ENCODE measurements around the gene PC.

The PC gene

GRCh38 chr11:66861774-66862558, 96.2 kb downstream of the PC start:
- FAIRE-seq (no peak), DNase-seq (ENCODE audit: insufficient read length, low spot score) (no peak)
- TF ChIP-seq POLR2A (IDR thresholded peaks at IDR 0.05; ENCODE audit: low read depth, low read length): no peak

- DNase-seq (ENCODE audit: insufficient read length, low spot score) (no peak), FAIRE-seq (no peak)
- TF ChIP-seq POLR2A (IDR thresholded peaks at IDR 0.05; ENCODE audit: low read depth, low read length): no peak
These were observed 97.0 kb downstream of the PC start for GRCh38 chr11:66861038-66861773.

- TF ChIP-seq POLR2A (IDR thresholded peaks at IDR 0.05; ENCODE audit: low read depth, low read length): no peak
- DNase-seq (ENCODE audit: insufficient read length, low spot score) (no peak), FAIRE-seq (no peak)
These were observed 97.7 kb downstream of the PC start for GRCh38 chr11:66860449-66860831.

- FAIRE-seq (no peak), DNase-seq (ENCODE audit: insufficient read length, low spot score) (no peak)
- no peak for TF ChIP-seq POLR2A (IDR thresholded peaks at IDR 0.05; ENCODE audit: low read depth, low read length)
These were observed 98.3 kb downstream of the PC start for GRCh38 chr11:66859686-66860448.

GRCh38 chr11:66858939-66859685, 99.1 kb downstream of the PC start:
- no peak for TF ChIP-seq POLR2A (IDR thresholded peaks at IDR 0.05; ENCODE audit: low read depth, low read length)
- FAIRE-seq: no peak
- no peak for DNase-seq (ENCODE audit: insufficient read length, low spot score)

GRCh38 chr11:66858186-66858938, 99.8 kb downstream of the PC start:
- no peak for DNase-seq (ENCODE audit: insufficient read length, low spot score)
- TF ChIP-seq POLR2A (IDR thresholded peaks at IDR 0.05; ENCODE audit: low read depth, low read length): no peak
- no peak for FAIRE-seq

- DNase-seq (ENCODE audit: insufficient read length, low spot score) (no peak), FAIRE-seq (no peak)
- no peak for TF ChIP-seq POLR2A (IDR thresholded peaks at IDR 0.05; ENCODE audit: low read depth, low read length)
These were observed 100.3 kb downstream of the PC start for GRCh38 chr11:66857927-66858185.

GRCh38 chr11:66857234-66857926, 100.8 kb downstream of the PC start:
- peak; percentile 59 for DNase-seq (ENCODE audit: insufficient read length, low spot score)
- no peak for FAIRE-seq
- TF ChIP-seq POLR2A (IDR thresholded peaks at IDR 0.05; ENCODE audit: low read depth, low read length): no peak

- DNase-seq (ENCODE audit: insufficient read length, low spot score): peak; percentile 70
- peak; percentile 31 for TF ChIP-seq POLR2A (IDR thresholded peaks at IDR 0.05; ENCODE audit: low read depth, low read length)
- FAIRE-seq: no peak
These were observed 101.5 kb downstream of the PC start, which contains the start of gene LRFN4 for GRCh38 chr11:66856496-66857233. Gene LRFN4 (plus strand): TSS chr11:66857064. CDS start chr11:66857745, 681 bp downstream.

- DNase-seq (ENCODE audit: insufficient read length, low spot score) (peak; percentile 98), FAIRE-seq (no peak)
- peak; percentile 81 for TF ChIP-seq POLR2A (IDR thresholded peaks at IDR 0.05; ENCODE audit: low read depth, low read length)
These were observed 102.3 kb downstream of the PC start for GRCh38 chr11:66855574-66856495.

- FAIRE-seq: no peak
- TF ChIP-seq POLR2A (IDR thresholded peaks at IDR 0.05; ENCODE audit: low read depth, low read length): no peak
- no peak for DNase-seq (ENCODE audit: insufficient read length, low spot score)
These were observed 103.4 kb downstream of the PC start for GRCh38 chr11:66854729-66855211.

Data from H54 (cell line).